Measurements from ENCODE around the gene GTF3C6.
"Not testable (repeated sequence)": the region's sequence is repeated elsewhere in the genome, so short reads cannot be mapped to it uniquely, and the experiment has no call there.

Gene GTF3C6

DNA sequence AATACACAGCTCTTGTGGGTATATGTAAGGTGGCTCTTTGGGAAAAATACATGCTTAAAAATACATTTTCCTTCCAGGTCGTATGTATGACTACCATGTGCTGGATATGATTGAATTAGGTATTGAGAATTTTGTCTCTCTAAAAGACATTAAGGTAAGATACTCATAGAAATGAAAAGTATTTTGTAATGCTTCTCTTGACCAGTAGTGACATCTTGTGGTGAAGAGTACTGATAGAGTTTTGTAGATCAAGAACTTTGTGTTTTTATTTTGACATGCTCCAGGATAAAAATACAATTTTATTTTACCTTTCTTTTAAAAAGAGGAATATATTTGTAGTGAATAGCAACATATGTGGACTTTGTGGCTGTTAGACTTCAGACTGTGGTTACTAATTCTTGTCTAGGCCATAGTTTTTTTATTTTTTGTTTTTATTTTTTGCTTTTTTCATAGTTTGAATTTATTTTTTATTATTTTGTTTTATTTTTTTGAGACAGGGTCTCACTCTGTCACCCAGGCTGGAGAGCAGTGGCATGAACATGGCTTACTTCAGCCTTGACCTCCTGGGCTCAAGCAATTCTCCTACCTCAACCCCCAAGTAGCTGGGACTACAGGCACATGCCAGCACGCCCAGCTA is 41.2 kb downstream of the GTF3C6 start:
- no peaks in the 10 kb centered on the region for H3K4me1 ChIP-seq (ENCODE audit: control insufficient read depth in 1 of 2, insufficient read depth in 1 of 2, low read depth in 1 of 2, low read length in 1 of 2)
- H3K27me3 ChIP-seq: no peaks in the 10 kb centered on the region
- H3K36me3 ChIP-seq: peaks cover 3% of the 10 kb centered on the region
- H3K9me3 ChIP-seq: no peaks in the 10 kb centered on the region
- TF ChIP-seq, protein P1, sequence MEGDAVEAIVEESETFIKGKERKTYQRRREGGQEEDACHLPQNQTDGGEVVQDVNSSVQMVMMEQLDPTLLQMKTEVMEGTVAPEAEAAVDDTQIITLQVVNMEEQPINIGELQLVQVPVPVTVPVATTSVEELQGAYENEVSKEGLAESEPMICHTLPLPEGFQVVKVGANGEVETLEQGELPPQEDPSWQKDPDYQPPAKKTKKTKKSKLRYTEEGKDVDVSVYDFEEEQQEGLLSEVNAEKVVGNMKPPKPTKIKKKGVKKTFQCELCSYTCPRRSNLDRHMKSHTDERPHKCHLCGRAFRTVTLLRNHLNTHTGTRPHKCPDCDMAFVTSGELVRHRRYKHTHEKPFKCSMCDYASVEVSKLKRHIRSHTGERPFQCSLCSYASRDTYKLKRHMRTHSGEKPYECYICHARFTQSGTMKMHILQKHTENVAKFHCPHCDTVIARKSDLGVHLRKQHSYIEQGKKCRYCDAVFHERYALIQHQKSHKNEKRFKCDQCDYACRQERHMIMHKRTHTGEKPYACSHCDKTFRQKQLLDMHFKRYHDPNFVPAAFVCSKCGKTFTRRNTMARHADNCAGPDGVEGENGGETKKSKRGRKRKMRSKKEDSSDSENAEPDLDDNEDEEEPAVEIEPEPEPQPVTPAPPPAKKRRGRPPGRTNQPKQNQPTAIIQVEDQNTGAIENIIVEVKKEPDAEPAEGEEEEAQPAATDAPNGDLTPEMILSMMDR (IDR thresholded peaks at IDR 0.05): no peak
- H3K4me3 ChIP-seq (ENCODE audit: low read depth in 1 of 2, low read length in 1 of 2): no peak overlapping the region
- no peak overlapping the region for H3K27ac ChIP-seq

DNA sequence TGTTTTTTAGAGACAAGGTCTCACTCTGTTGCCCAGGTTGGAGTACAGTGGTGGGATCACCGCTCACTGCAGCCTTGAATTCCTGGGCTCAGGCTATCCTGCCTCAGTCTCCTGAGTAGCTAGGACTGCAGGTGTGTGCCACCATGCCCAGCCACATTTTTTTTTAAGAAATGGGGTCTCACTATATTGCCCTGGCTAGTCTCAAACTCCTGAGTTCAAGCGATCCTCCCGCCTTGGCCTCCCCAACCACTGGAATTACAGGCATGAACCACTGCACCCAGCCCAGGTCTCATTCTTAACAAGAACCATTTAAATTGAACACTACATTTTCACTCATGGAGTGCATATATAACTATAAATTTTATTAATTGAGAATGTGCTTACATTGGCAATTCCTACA is 43.8 kb downstream of the GTF3C6 start:
- Histone ChIP-seq H3K4me3 (ENCODE audit: low read depth in 1 of 2, low read length in 1 of 2) (no peak overlapping the region), H3K36me3 (peaks cover 3% of the 10 kb centered on the region), H3K4me1 (ENCODE audit: control insufficient read depth in 1 of 2, insufficient read depth in 1 of 2, low read depth in 1 of 2, low read length in 1 of 2) (no peaks in the 10 kb centered on the region), H3K27ac (no peak overlapping the region), H3K9me3 (no peaks in the 10 kb centered on the region), H3K27me3 (no peaks in the 10 kb centered on the region)
- TF ChIP-seq, protein P1 (IDR thresholded peaks at IDR 0.05): no peak

DNA sequence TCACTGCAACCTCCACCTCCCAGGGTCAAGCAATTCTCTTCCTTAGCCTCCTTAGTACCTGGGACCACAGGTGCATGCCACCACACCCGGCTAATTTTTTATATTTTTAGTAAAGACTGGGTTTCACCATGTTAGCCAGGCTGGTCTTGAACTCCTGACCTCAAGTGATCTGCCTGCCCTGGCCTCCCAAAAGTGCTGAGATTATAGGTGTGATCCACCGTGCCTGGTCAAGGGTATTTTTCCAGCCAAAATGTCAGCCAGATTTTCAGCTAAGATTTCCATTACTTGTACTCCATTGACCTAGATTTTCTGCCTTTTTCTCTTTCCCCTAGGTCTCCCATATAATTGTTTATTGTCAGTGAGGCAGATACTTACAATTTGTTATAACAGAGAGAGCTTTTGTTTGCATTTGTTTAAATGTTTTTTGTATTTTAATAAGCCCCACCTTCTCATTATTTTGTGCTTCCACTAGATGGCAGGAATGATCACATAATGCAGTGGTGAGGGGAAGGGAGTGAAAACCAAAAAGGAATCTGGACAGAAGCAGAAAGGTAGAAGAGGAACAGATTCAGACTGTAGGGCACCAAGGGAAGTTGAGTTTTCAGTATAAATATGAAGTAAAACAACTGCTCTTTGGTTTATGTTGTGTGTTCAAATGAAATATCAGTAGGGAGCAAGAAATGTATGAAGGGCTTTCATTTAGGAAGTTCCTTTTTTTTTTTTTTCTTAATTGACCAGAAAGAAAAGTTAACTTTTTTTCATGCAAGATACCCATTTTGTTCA is 53.0 kb downstream of the GTF3C6 start:
- peaks cover 7% of the 10 kb centered on the region for H3K36me3 ChIP-seq

DNA sequence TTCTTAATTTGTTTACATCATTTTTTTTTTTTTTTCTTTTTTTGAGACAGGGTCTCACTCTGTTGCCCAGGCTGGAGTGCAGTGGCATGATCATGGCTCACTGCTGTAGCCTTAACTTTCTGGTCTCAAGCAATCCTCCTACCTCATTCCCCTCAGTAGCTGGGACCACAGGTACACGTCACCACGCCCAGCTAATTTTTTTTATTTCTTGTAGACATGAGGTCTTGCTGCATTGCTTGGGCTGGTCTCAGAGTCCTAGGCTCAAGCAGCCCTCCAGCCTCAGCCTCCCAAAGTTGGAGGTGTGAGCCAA is 53.6 kb downstream of the GTF3C6 start:
- no peaks in the 10 kb centered on the region for H3K9me3 ChIP-seq
- no peaks in the 10 kb centered on the region for H3K27me3 ChIP-seq
- H3K27ac ChIP-seq: no peak overlapping the region
- no peak overlapping the region for H3K4me3 ChIP-seq (ENCODE audit: low read depth in 1 of 2, low read length in 1 of 2)
- TF ChIP-seq, protein P1 (IDR thresholded peaks at IDR 0.05): no peak
- no peaks in the 10 kb centered on the region for H3K4me1 ChIP-seq (ENCODE audit: control insufficient read depth in 1 of 2, insufficient read depth in 1 of 2, low read depth in 1 of 2, low read length in 1 of 2)
- peaks cover 7% of the 10 kb centered on the region for H3K36me3 ChIP-seq

More for the DNA sequence above, 53.0 kb downstream of the GTF3C6 start:
- Histone ChIP-seq H3K4me3 (ENCODE audit: low read depth in 1 of 2, low read length in 1 of 2) (no peak overlapping the region), H3K27ac (no peak overlapping the region), H3K9me3 (no peaks in the 10 kb centered on the region), H3K27me3 (no peaks in the 10 kb centered on the region), H3K4me1 (ENCODE audit: control insufficient read depth in 1 of 2, insufficient read depth in 1 of 2, low read depth in 1 of 2, low read length in 1 of 2) (no peaks in the 10 kb centered on the region)
- TF ChIP-seq, protein P1 (IDR thresholded peaks at IDR 0.05): no peak

DNA sequence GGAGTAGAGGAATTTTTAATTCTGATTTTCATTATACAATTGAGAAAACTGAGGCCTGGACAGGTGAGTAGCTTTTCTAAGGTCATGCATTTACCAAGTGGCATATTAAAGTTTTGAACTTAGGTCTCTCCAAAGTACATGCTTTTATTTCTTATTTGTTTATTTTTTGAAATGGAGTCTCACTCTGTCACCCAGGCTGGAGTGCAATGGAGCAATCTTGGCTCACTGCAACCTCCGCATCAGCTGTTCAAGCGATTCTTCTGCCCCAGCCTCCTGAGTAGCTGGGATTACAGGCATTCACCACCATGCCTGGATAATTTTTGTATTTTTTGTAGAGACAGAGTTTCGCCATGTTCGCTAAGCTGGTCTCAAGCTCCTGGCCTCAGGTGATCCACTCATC is 54.0 kb downstream of the GTF3C6 start:
- not testable (repeated sequence) for H3K27me3 ChIP-seq; H3K9me3 ChIP-seq; H3K36me3 ChIP-seq; H3K4me1 ChIP-seq (ENCODE audit: control insufficient read depth in 1 of 2, insufficient read depth in 1 of 2, low read depth in 1 of 2, low read length in 1 of 2); H3K4me3 ChIP-seq (ENCODE audit: low read depth in 1 of 2, low read length in 1 of 2); H3K27ac ChIP-seq

DNA sequence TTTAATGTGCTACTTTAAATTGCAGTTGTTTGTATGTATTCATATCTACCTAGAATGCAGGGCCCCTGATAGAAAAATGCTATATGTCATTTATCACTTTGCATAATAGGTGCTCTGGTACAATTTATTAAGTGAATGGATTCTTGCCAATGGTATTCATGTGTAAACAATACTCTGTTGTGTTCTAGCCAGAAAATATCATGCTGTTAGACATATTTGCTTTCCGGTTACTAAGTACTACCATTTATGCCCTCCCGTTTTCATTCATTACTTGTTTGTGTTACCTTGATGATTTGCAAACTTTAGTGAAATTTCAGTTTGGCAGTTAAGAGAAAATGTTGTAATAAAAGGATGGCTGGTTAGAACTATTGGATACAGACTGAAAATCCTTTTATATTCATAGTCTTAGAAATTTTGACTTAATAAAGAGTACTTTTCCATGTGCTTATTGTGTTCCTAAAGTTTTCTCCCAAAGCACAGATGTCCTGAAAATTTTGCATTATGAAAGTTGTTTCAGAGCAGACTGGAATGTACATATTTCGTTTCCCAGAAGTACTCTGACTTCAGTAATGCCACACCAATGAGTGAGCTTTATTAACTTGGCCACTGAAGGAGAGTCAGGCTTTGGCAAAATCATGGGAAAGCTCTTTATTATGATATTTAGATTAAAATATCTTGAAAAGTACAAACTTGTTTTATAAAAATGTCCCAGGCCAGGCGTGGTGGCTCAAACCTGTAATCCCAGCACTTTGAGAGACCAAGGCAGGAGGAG is 54.8 kb downstream of the GTF3C6 start:
- H3K27ac ChIP-seq: no peak overlapping the region
- no peaks in the 10 kb centered on the region for H3K4me1 ChIP-seq (ENCODE audit: control insufficient read depth in 1 of 2, insufficient read depth in 1 of 2, low read depth in 1 of 2, low read length in 1 of 2)
- TF ChIP-seq, protein P1 (IDR thresholded peaks at IDR 0.05): no peak
- H3K9me3 ChIP-seq: no peaks in the 10 kb centered on the region
- H3K27me3 ChIP-seq: no peaks in the 10 kb centered on the region
- no peak overlapping the region for H3K4me3 ChIP-seq (ENCODE audit: low read depth in 1 of 2, low read length in 1 of 2)
- peaks cover 7% of the 10 kb centered on the region for H3K36me3 ChIP-seq

Data from neutrophil (primary cell).